ENCODE data around the gene NHSL2. TPM values are rescaled to one million over a fixed set of nuclear protein-coding genes. Genes with fewer than 3 reads are reported as not detected.

NHSL2 gene
- total RNA-seq, 2 donors from 2014 or later = 6.9 to 11.2 TPM

- TF ChIP-seq CTCF (conservative IDR thresholded peaks at IDR 0.05) = no peak
- peaks cover 13% of the 10 kb centered on the region for H3K4me1 Mint-ChIP-seq
- H3K9me3 Mint-ChIP-seq = peaks cover 59% of the 10 kb centered on the region
- 46% methylated on average over 2 of the region's 2 CpGs; no CpG with 5 or more reads in 1 of the 2 experiments for whole genome bisulfite sequencing, 2 experiments (ENCODE audit: insufficient coverage in 1 of 2, insufficient read length in 1 of 2)
- Histone ChIP-seq H3K27ac (ENCODE audit: low read depth, low read length) (no peak overlapping the region), H3K9ac (ENCODE audit: extremely low read depth, low read length, poor library complexity, severe bottlenecking) (no peak overlapping the region), H3K4me1 (ENCODE audit: control insufficient read depth, insufficient read depth, low read length) (no peaks in the 10 kb centered on the region), H3K36me3 (ENCODE audit: control insufficient read depth, insufficient read depth, low read length) (no peaks in the 10 kb centered on the region), H3K9me3 (ENCODE audit: control insufficient read depth, low read length) (no peaks in the 10 kb centered on the region), H3K27me3 (ENCODE audit: control insufficient read depth, insufficient read depth, low read length, poor library complexity, severe bottlenecking) (no peaks in the 10 kb centered on the region), H3K4me3 (ENCODE audit: low read length) (no peak overlapping the region)
- H3K4me3 Mint-ChIP-seq = no peak overlapping the region
- no peak overlapping the region for H3K27ac Mint-ChIP-seq
- DNase-seq = no peak
- H3K27me3 Mint-ChIP-seq (ENCODE audit: insufficient read depth) = peaks cover 1% of the 10 kb centered on the region
- peaks cover 2% of the 10 kb centered on the region for H3K36me3 Mint-ChIP-seq (ENCODE audit: low read depth)
Observed at GRCh38 chrX:72071213-72071612, 160.6 kb downstream of the NHSL2 start.

- H3K9me3 Mint-ChIP-seq = peaks cover 54% of the 10 kb centered on the region
- WGBS, 2 experiments (ENCODE audit: insufficient coverage in 1 of 2, insufficient read length in 1 of 2) = 86% methylated on average over 1 of the region's 1 CpG; no CpG with 5 or more reads in 1 of the 2 experiments
Observed at GRCh38 chrX:72073633-72074032, 163.0 kb downstream of the NHSL2 start.

GRCh38 chrX:72078411-72078810 is 167.8 kb downstream of the NHSL2 start:
- Histone ChIP-seq H3K27me3 (ENCODE audit: control insufficient read depth, insufficient read depth, low read length, poor library complexity, severe bottlenecking) (no peaks in the 10 kb centered on the region), H3K36me3 (ENCODE audit: control insufficient read depth, insufficient read depth, low read length) (no peaks in the 10 kb centered on the region), H3K9ac (ENCODE audit: extremely low read depth, low read length, poor library complexity, severe bottlenecking) (no peak overlapping the region), H3K27ac (ENCODE audit: low read depth, low read length) (no peak overlapping the region), H3K9me3 (ENCODE audit: control insufficient read depth, low read length) (no peaks in the 10 kb centered on the region), H3K4me1 (ENCODE audit: control insufficient read depth, insufficient read depth, low read length) (no peaks in the 10 kb centered on the region), H3K4me3 (ENCODE audit: low read length) (no peak overlapping the region)
- H3K9me3 Mint-ChIP-seq = peaks cover 61% of the 10 kb centered on the region
- no peaks in the 10 kb centered on the region for H3K36me3 Mint-ChIP-seq (ENCODE audit: low read depth)
- no peaks in the 10 kb centered on the region for H3K27me3 Mint-ChIP-seq (ENCODE audit: insufficient read depth)
- H3K27ac Mint-ChIP-seq = no peak overlapping the region
- no peak overlapping the region for H3K4me3 Mint-ChIP-seq
- WGBS, 2 experiments (ENCODE audit: insufficient coverage in 1 of 2, insufficient read length in 1 of 2) = 88 to 93% methylated on average over 1 to 4 of the region's 4 CpGs
- DNase-seq = no peak
- peaks cover 17% of the 10 kb centered on the region for H3K4me1 Mint-ChIP-seq
- no peak for TF ChIP-seq CTCF (conservative IDR thresholded peaks at IDR 0.05)

More at GRCh38 chrX:72073633-72074032, 163.0 kb downstream of the NHSL2 start:
- Mint-ChIP-seq H3K4me1 (peaks cover 5% of the 10 kb centered on the region), H3K4me3 (no peak overlapping the region), H3K27me3 (ENCODE audit: insufficient read depth) (no peaks in the 10 kb centered on the region), H3K27ac (no peak overlapping the region), H3K36me3 (ENCODE audit: low read depth) (no peaks in the 10 kb centered on the region)
- no peaks in the 10 kb centered on the region for H3K9me3 ChIP-seq (ENCODE audit: control insufficient read depth, low read length)
- no peaks in the 10 kb centered on the region for H3K27me3 ChIP-seq (ENCODE audit: control insufficient read depth, insufficient read depth, low read length, poor library complexity, severe bottlenecking)
- no peak for DNase-seq
- no peak overlapping the region for H3K9ac ChIP-seq (ENCODE audit: extremely low read depth, low read length, poor library complexity, severe bottlenecking)
- H3K4me3 ChIP-seq (ENCODE audit: low read length) = no peak overlapping the region
- no peak overlapping the region for H3K27ac ChIP-seq (ENCODE audit: low read depth, low read length)
- no peak for TF ChIP-seq CTCF (conservative IDR thresholded peaks at IDR 0.05)
- H3K4me1 ChIP-seq (ENCODE audit: control insufficient read depth, insufficient read depth, low read length) = no peaks in the 10 kb centered on the region
- no peaks in the 10 kb centered on the region for H3K36me3 ChIP-seq (ENCODE audit: control insufficient read depth, insufficient read depth, low read length)

Measured in endodermal cell (in vitro differentiated cells).